AG04450 (cell line): ENCODE data around the gene SHTN1. TPM values are rescaled to one million over a fixed set of nuclear protein-coding genes. Genes with fewer than 3 reads are reported as not detected.

Experiments used
- CTCF ChIA-PET: fragments of 300-600, 350-600 bp; formaldehyde crosslinking; extraction: SDS; loops from one replicate; lab custom pipeline; 2022; ENCODE audit warnings: antibody characterized with exemption, inconsistent platforms; lab: Charles Lee
- POLR2A ChIA-PET: fragments of 350-600 bp; formaldehyde crosslinking; extraction: SDS; loops from one replicate; lab custom pipeline; 2021; ENCODE audit warnings: antibody characterized with exemption, inconsistent platforms; lab: Yijun Ruan, JAX
- DNase-seq: peaks from one replicate; pipeline ENCODE4 v3.0.0-alpha.2; 2011; ENCODE audit warnings: low read depth, low spot score
- H3K27ac ChIP-seq: one replicate; pipeline ENCODE4 v1.5.1; 2012; ENCODE audit warnings: low read depth, low read length, control low read depth
- H3K27me3 ChIP-seq: one replicate; pipeline ENCODE4 v1.6.0; 2012; ENCODE audit warnings: low read length; ENCODE audit not compliant: control insufficient read depth, insufficient read depth
- H3K4me3 ChIP-seq: 2 replicates; pipeline ENCODE4 v1.5.1; 2011; ENCODE audit warnings: mild to moderate bottlenecking, low read depth, low read length, control low read depth
- H3K9me3 ChIP-seq: 2 replicates; pipeline ENCODE4 v1.5.1; 2012; ENCODE audit warnings: low read length; ENCODE audit not compliant: control insufficient read depth, insufficient read depth
- polyA plus RNA-seq: library from polyadenylated mRNA; depleted of rRNA; stranded (reverse); fragments of >200 nt; gene quantifications from 2 replicates; pipeline ENCODE4 v1.2.3, GENCODE V29; 2011
- TF ChIP-seq, protein P1 (sequence below): IDR thresholded peaks from 2 replicates; pipeline ENCODE4 v1.5.1; 2011; ENCODE audit warnings: low read depth, low read length, control low read depth, inconsistent platforms

The SHTN1 gene
- polyA plus RNA-seq, 1 experiment, result 9.9 TPM

DNA sequence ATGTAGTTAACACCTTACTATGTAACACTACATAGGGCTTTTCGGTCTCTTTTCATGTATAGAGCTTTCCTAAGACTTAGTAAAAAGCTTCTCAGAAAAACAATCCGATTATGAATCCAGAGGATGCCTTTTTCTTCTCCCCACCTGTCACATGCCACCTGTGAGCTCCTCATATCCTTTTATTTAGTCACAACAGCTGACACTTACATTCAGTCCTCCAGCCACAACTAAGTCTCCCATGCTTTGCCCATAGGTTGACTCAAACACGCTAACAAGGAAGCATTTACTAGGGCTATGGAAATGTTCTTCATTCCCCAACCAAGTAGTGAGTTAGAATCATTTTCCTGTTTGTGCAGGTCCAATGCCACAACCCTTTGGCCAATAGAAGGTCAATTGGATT, 147.8 kb downstream of the SHTN1 start:
- TF ChIP-seq, protein P1, sequence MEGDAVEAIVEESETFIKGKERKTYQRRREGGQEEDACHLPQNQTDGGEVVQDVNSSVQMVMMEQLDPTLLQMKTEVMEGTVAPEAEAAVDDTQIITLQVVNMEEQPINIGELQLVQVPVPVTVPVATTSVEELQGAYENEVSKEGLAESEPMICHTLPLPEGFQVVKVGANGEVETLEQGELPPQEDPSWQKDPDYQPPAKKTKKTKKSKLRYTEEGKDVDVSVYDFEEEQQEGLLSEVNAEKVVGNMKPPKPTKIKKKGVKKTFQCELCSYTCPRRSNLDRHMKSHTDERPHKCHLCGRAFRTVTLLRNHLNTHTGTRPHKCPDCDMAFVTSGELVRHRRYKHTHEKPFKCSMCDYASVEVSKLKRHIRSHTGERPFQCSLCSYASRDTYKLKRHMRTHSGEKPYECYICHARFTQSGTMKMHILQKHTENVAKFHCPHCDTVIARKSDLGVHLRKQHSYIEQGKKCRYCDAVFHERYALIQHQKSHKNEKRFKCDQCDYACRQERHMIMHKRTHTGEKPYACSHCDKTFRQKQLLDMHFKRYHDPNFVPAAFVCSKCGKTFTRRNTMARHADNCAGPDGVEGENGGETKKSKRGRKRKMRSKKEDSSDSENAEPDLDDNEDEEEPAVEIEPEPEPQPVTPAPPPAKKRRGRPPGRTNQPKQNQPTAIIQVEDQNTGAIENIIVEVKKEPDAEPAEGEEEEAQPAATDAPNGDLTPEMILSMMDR, result no peak
- POLR2A ChIA-PET, result no interaction called here
- CTCF ChIA-PET, result no interaction called here

GRCh38 chr10:116853701-116854100, 151.3 kb downstream of the SHTN1 start:
- no peaks in the 10 kb centered on the region for H3K9me3 ChIP-seq
- no peak overlapping the region for H3K4me3 ChIP-seq
- TF ChIP-seq, protein P1, result no peak
- DNase-seq, result no peak
- no peak overlapping the region for H3K27ac ChIP-seq
- peaks cover 6% of the 10 kb centered on the region for H3K27me3 ChIP-seq
- POLR2A ChIA-PET, result no interaction called here
- CTCF ChIA-PET, result interaction anchor here (0.7 kb wide), 2 partner anchors 1714 to 1830 kb away, joined by 4 read pairs; no protein-coding TSS in a partner anchor

More for the DNA sequence above, 147.8 kb downstream of the SHTN1 start:
- DNase-seq, result no peak
- peaks cover 3% of the 10 kb centered on the region for H3K27me3 ChIP-seq
- no peak overlapping the region for H3K4me3 ChIP-seq
- no peaks in the 10 kb centered on the region for H3K9me3 ChIP-seq
- no peak overlapping the region for H3K27ac ChIP-seq

- POLR2A ChIA-PET, result no interaction called here
- Histone ChIP-seq H3K4me3 (no peak overlapping the region), H3K27me3 (peaks cover 6% of the 10 kb centered on the region), H3K9me3 (no peaks in the 10 kb centered on the region), H3K27ac (no peak overlapping the region)
- CTCF ChIA-PET, result interaction anchor here (0.7 kb wide), 2 partner anchors 1714 to 1831 kb away, joined by 4 read pairs; no protein-coding TSS in a partner anchor
- TF ChIP-seq, protein P1, result no peak
- no peak for DNase-seq
These were observed 151.7 kb downstream of the SHTN1 start for GRCh38 chr10:116853287-116853686.

DNA sequence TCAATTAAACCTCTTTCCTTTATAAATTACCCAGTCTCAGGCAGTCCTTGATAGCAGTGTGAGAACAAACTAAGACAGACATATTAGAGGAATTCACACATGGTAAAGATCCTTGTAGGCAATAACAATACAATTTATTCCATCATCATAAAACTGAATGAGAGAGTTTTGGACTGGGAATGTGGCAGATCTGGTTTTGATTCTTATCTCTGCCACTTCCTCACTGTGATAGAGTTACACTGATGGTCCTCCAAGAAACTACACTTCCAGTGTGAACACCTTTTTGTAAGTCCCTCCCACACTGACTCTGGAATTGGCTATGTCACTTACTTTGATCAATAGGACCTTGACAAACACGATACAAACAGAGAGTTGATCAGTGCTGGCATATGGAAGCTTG, 152.7 kb downstream of the SHTN1 start:
- Histone ChIP-seq H3K4me3 (no peak overlapping the region), H3K27ac (no peak overlapping the region), H3K9me3 (no peaks in the 10 kb centered on the region), H3K27me3 (peaks cover 14% of the 10 kb centered on the region)
- ChIA-PET POLR2A (no interaction called here), CTCF (no interaction called here)
- TF ChIP-seq, protein P1, result no peak
- no peak for DNase-seq

- Histone ChIP-seq H3K27ac (no peak overlapping the region), H3K27me3 (peaks cover 21% of the 10 kb centered on the region), H3K4me3 (peak overlapping the region; percentile 75), H3K9me3 (no peaks in the 10 kb centered on the region)
- no peak for DNase-seq
- ChIA-PET POLR2A (no interaction called here), CTCF (interaction anchor here (1.3 to 1.5 kb wide), 2 partner anchors 318 to 325 kb away, joined by 7 to 9 read pairs; no protein-coding TSS in a partner anchor)
- TF ChIP-seq, protein P1, result no peak
These were observed 154.9 kb downstream of the SHTN1 start for GRCh38 chr10:116850058-116850611.
